CD4-positive, alpha-beta memory T cell (primary cell): ENCODE data around the gene NOS1. TPM values are rescaled to one million over a fixed set of nuclear protein-coding genes. Genes with fewer than 3 reads are reported as not detected.
A peak's percentile ranks its signal among the peaks of the same experiment; 100 is the strongest.

Experiments used
- CTCF ChIA-PET: fragments of 350-600 bp; sonication (Branson Sonifier 250); formaldehyde crosslinking; loops from one replicate; lab custom pipeline; 2021; ENCODE audit warnings: inconsistent platforms; ENCODE audit not compliant: partially characterized antibody; lab: Charles Lee
- POLR2A ChIA-PET: fragments of 350-600 bp; sonication (Branson Sonifier 250); formaldehyde crosslinking; loops from one replicate; lab custom pipeline; 2021; ENCODE audit not compliant: partially characterized antibody; lab: Charles Lee
- DNase-seq, 5 donors: peaks; one replicate each; pipeline versions ENCODE4 v3.0.0 to v3.0.0-alpha.2; 2020 to 2022; ENCODE audit warnings: mixed read lengths in 1 of 5
- H3K27ac ChIP-seq: one replicate; pipeline ENCODE4 v1.7.0; 2013; ENCODE audit warnings: low read depth, low read length
- H3K27me3 ChIP-seq: 2 replicates; pipeline ENCODE4 v1.7.0; 2013; ENCODE audit warnings: mild to moderate bottlenecking, low read length, moderate library complexity; ENCODE audit not compliant: insufficient read depth
- H3K36me3 ChIP-seq: 2 replicates; pipeline ENCODE4 v1.7.0; 2013; ENCODE audit warnings: mild to moderate bottlenecking, low read length, moderate library complexity; ENCODE audit not compliant: insufficient read depth
- H3K4me1 ChIP-seq: 2 replicates; pipeline ENCODE4 v1.7.0; 2013; ENCODE audit warnings: mild to moderate bottlenecking, low read length, moderate library complexity; ENCODE audit not compliant: insufficient read depth
- H3K4me3 ChIP-seq, 2 donors: one replicate each; pipeline ENCODE4 v1.7.0; 2013; ENCODE audit warnings: low read length in 2 of 2, mild to moderate bottlenecking in 1 of 2
- H3K9me3 ChIP-seq, 2 donors: one replicate each; pipeline ENCODE4 v1.7.0; 2013; ENCODE audit warnings: low read length in 2 of 2, control low read depth in 1 of 2; ENCODE audit not compliant: control insufficient read depth in 1 of 2
- H3K27ac Mint-ChIP-seq, 7 donors: one replicate each; pipeline ENCODE4 v1.8.0; 2020 to 2021; ENCODE audit warnings: mixed read lengths in 7 of 7, mild to moderate bottlenecking in 6 of 7, inconsistent platforms in 3 of 7, moderate library complexity in 3 of 7
- H3K27me3 Mint-ChIP-seq, 2 donors: one replicate each; pipeline ENCODE4 v1.8.0; 2020 to 2021; ENCODE audit warnings: mixed read lengths in 2 of 2
- H3K36me3 Mint-ChIP-seq, 2 donors: one replicate each; pipeline ENCODE4 v1.8.0; 2020 to 2021; ENCODE audit warnings: mixed read lengths in 2 of 2, inconsistent platforms in 1 of 2, mild to moderate bottlenecking in 1 of 2
- H3K4me1 Mint-ChIP-seq, 4 donors: one replicate each; pipeline ENCODE4 v1.8.0; 2020 to 2021; ENCODE audit warnings: mixed read lengths in 4 of 4, mild to moderate bottlenecking in 1 of 4
- H3K4me3 Mint-ChIP-seq, 8 donors: one replicate each; pipeline ENCODE4 v1.8.0; 2020 to 2021; ENCODE audit warnings: mixed read lengths in 8 of 8, mild to moderate bottlenecking in 7 of 8, moderate library complexity in 6 of 8, inconsistent platforms in 3 of 8
- H3K9me3 Mint-ChIP-seq, 8 donors: one replicate each; pipeline ENCODE4 v1.8.0; 2020 to 2021; ENCODE audit warnings: mixed read lengths in 8 of 8, mild to moderate bottlenecking in 5 of 8, inconsistent platforms in 3 of 8, moderate library complexity in 1 of 8
- intact Hi-C: fragments of 100-400 bp; cut with micrococcal nuclease; formaldehyde crosslinking; loops from one replicate; pipeline ENCODE4 v1.15.1; 2023
- polyA plus RNA-seq, 2 donors: library from polyadenylated mRNA; unstranded; fragments of 300-500 nt; fragmentation: Illumina TruSeq; gene quantifications; one replicate each; pipeline ENCODE4 v1.2.3, GENCODE V29; 2021
- total RNA-seq, 2 experiments: library from RNA; stranded (reverse); gene quantifications; one replicate each; pipeline ENCODE4 v1.2.3, GENCODE V29; 2021

The NOS1 gene
- total and polyA plus RNA-seq, 4 experiments from 2014 or later, result not detected

GRCh38 chr12:117214797-117215196 is 146.6 kb downstream of the NOS1 start:
- ChIA-PET CTCF (interaction anchor here (1.3 to 6.1 kb wide), 2 partner anchors 13 to 622 kb away, joined by 3 to 30 read pairs; no protein-coding TSS in a partner anchor), POLR2A (no interaction called here)
- no peaks in the 10 kb centered on the region for H3K27me3 ChIP-seq
- no peaks in the 10 kb centered on the region for H3K36me3 Mint-ChIP-seq
- no peak overlapping the region for H3K4me3 Mint-ChIP-seq
- H3K4me3 ChIP-seq, result no peak overlapping the region
- no peaks in the 10 kb centered on the region for H3K4me1 ChIP-seq
- H3K27ac Mint-ChIP-seq, result no peak overlapping the region
- no peak overlapping the region for H3K27ac ChIP-seq
- H3K9me3 ChIP-seq, result no peaks in the 10 kb centered on the region
- H3K36me3 ChIP-seq, result no peaks in the 10 kb centered on the region
- no peaks in the 10 kb centered on the region for H3K9me3 Mint-ChIP-seq
- no peaks in the 10 kb centered on the region for H3K4me1 Mint-ChIP-seq
- DNase-seq, result no peak
- intact Hi-C loops, result no loop called here
- peaks cover 10 to 18% of the 10 kb centered on the region in 2 donors for H3K27me3 Mint-ChIP-seq

GRCh38 chr12:117213295-117213808 is 148.1 kb downstream of the NOS1 start:
- H3K27me3 Mint-ChIP-seq, result peaks cover 10 to 18% of the 10 kb centered on the region in 2 donors
- H3K9me3 Mint-ChIP-seq, result no peaks in the 10 kb centered on the region
- no peaks in the 10 kb centered on the region for H3K36me3 Mint-ChIP-seq
- no peak overlapping the region for H3K4me3 Mint-ChIP-seq
- intact Hi-C loops, result no loop called here
- Histone ChIP-seq H3K9me3 (no peaks in the 10 kb centered on the region), H3K4me3 (no peak overlapping the region), H3K36me3 (no peaks in the 10 kb centered on the region), H3K27ac (no peak overlapping the region), H3K27me3 (no peaks in the 10 kb centered on the region), H3K4me1 (no peaks in the 10 kb centered on the region)
- POLR2A ChIA-PET, result no interaction called here
- H3K4me1 Mint-ChIP-seq, result no peaks in the 10 kb centered on the region
- no peak for DNase-seq
- CTCF ChIA-PET, result interaction anchor here (0.6 to 6.1 kb wide), 11 partner anchors 7 to 776 kb away, joined by 3 to 30 read pairs (median 3); no protein-coding TSS in a partner anchor
- no peak overlapping the region for H3K27ac Mint-ChIP-seq

- no peaks in the 10 kb centered on the region for H3K36me3 ChIP-seq
- no peaks in the 10 kb centered on the region for H3K4me1 ChIP-seq
- Mint-ChIP-seq H3K27ac (no peak overlapping the region), H3K36me3 (no peaks in the 10 kb centered on the region), H3K9me3 (no peaks in the 10 kb centered on the region), H3K4me3 (no peak overlapping the region), H3K4me1 (no peaks in the 10 kb centered on the region), H3K27me3 (peaks cover 12 to 19% of the 10 kb centered on the region in 2 donors)
- intact Hi-C loops, result no loop called here
- peak; percentile 36 to 48 (median 43) for DNase-seq
- ChIA-PET POLR2A (no interaction called here), CTCF (interaction anchor here (0.6 to 6.1 kb wide), 12 partner anchors 8 to 776 kb away, joined by 3 to 30 read pairs (median 4); no protein-coding TSS in a partner anchor)
- H3K27ac ChIP-seq, result no peak overlapping the region
- H3K4me3 ChIP-seq, result no peak overlapping the region
- no peaks in the 10 kb centered on the region for H3K27me3 ChIP-seq
- no peaks in the 10 kb centered on the region for H3K9me3 ChIP-seq
Measured at GRCh38 chr12:117212563-117213190, 148.7 kb downstream of the NOS1 start.

DNA sequence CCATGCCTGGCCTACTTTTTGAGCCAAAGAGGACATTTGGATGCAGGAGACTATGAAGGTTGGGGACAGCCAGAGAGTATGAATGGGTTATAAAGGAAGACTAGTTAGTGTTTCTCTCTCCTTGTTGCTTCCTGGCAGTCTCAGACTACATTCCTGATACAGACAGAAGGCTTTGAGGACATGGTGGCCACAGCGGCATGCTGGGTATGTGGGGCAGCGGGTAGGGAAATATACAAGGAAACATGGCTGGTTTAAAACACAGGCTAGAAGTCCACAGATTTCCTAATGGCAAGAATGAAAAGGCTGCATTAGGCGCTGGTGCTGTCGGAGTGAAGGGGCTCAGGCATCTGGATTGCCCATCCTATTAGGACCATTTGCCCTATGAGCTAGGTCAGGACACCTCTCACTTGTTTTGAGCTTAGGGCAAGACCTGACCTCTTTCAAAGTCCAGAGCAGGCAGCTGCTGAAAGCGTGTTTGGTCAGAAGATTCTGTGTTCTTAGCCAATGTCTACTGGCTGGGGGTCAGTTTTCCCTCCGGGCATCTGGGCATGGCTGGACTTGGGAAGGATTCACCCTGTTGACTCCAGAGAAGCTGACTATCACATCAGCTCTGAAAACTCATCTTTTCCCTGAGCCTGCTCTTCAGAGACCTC is 151.0 kb downstream of the NOS1 start:
- H3K27ac Mint-ChIP-seq, result no peak overlapping the region
- intact Hi-C loops, result no loop called here
- H3K27me3 Mint-ChIP-seq, result peaks cover 8 to 18% of the 10 kb centered on the region in 2 donors
- H3K27me3 ChIP-seq, result no peaks in the 10 kb centered on the region
- no peaks in the 10 kb centered on the region for H3K4me1 ChIP-seq
- no peaks in the 10 kb centered on the region for H3K4me1 Mint-ChIP-seq
- ChIA-PET CTCF (interaction anchor here (0.9 to 6.1 kb wide), 5 partner anchors 10 to 627 kb away, joined by 3 to 30 read pairs (median 14); no protein-coding TSS in a partner anchor), POLR2A (no interaction called here)
- no peaks in the 10 kb centered on the region for H3K36me3 Mint-ChIP-seq
- H3K9me3 ChIP-seq, result no peaks in the 10 kb centered on the region
- no peak overlapping the region for H3K27ac ChIP-seq
- no peak for DNase-seq
- no peak overlapping the region for H3K4me3 Mint-ChIP-seq
- no peak overlapping the region for H3K4me3 ChIP-seq
- no peaks in the 10 kb centered on the region for H3K36me3 ChIP-seq
- H3K9me3 Mint-ChIP-seq, result no peaks in the 10 kb centered on the region

GRCh38 chr12:117209626-117210025 is 151.8 kb downstream of the NOS1 start:
- intact Hi-C loops, result no loop called here
- H3K27me3 ChIP-seq, result no peaks in the 10 kb centered on the region
- Mint-ChIP-seq H3K4me3 (no peak overlapping the region), H3K27ac (no peak overlapping the region), H3K36me3 (no peaks in the 10 kb centered on the region), H3K4me1 (no peaks in the 10 kb centered on the region), H3K9me3 (no peaks in the 10 kb centered on the region), H3K27me3 (peaks cover 11 to 18% of the 10 kb centered on the region in 2 donors)
- H3K4me1 ChIP-seq, result no peaks in the 10 kb centered on the region
- no peak overlapping the region for H3K4me3 ChIP-seq
- POLR2A ChIA-PET, result no interaction called here
- no peak for DNase-seq
- no peaks in the 10 kb centered on the region for H3K36me3 ChIP-seq
- H3K27ac ChIP-seq, result no peak overlapping the region
- CTCF ChIA-PET, result interaction anchor here (1.1 to 3.9 kb wide), 2 partner anchors 11 to 627 kb away, joined by 3 to 14 read pairs; no protein-coding TSS in a partner anchor
- no peaks in the 10 kb centered on the region for H3K9me3 ChIP-seq

- ChIA-PET CTCF (interaction anchor here (1.1 kb wide), 1 partner anchor 628 kb away, joined by 3 read pairs; no protein-coding TSS in a partner anchor), POLR2A (no interaction called here)
- Mint-ChIP-seq H3K27me3 (peaks cover 11 to 18% of the 10 kb centered on the region in 2 donors), H3K9me3 (no peaks in the 10 kb centered on the region), H3K4me3 (no peak overlapping the region), H3K36me3 (no peaks in the 10 kb centered on the region), H3K27ac (no peak overlapping the region), H3K4me1 (no peaks in the 10 kb centered on the region)
- no peak for DNase-seq
- no peaks in the 10 kb centered on the region for H3K36me3 ChIP-seq
- H3K27ac ChIP-seq, result no peak overlapping the region
- H3K9me3 ChIP-seq, result no peaks in the 10 kb centered on the region
- H3K27me3 ChIP-seq, result no peaks in the 10 kb centered on the region
- H3K4me1 ChIP-seq, result no peaks in the 10 kb centered on the region
- no peak overlapping the region for H3K4me3 ChIP-seq
- intact Hi-C loops, result no loop called here
Measured at GRCh38 chr12:117208811-117209455, 152.5 kb downstream of the NOS1 start.

- Histone ChIP-seq H3K9me3 (no peaks in the 10 kb centered on the region), H3K36me3 (no peaks in the 10 kb centered on the region), H3K4me1 (no peaks in the 10 kb centered on the region), H3K27ac (no peak overlapping the region), H3K27me3 (no peaks in the 10 kb centered on the region), H3K4me3 (no peak overlapping the region)
- DNase-seq, result no peak
- intact Hi-C loops, result no loop called here
- H3K27ac Mint-ChIP-seq, result no peak overlapping the region
- ChIA-PET POLR2A (no interaction called here), CTCF (no interaction called here)
- H3K27me3 Mint-ChIP-seq, result peaks cover 11 to 18% of the 10 kb centered on the region in 2 donors
- no peaks in the 10 kb centered on the region for H3K4me1 Mint-ChIP-seq
- H3K9me3 Mint-ChIP-seq, result no peaks in the 10 kb centered on the region
- no peaks in the 10 kb centered on the region for H3K36me3 Mint-ChIP-seq
- H3K4me3 Mint-ChIP-seq, result no peak overlapping the region
Measured at GRCh38 chr12:117208206-117208605, 153.2 kb downstream of the NOS1 start.
